Nephron (organoid): ENCODE results near the gene G6PC2.

Source experiments
- H3K27ac Mint-ChIP-seq, 3 experiments: 2 replicates each; pipeline ENCODE4 v1.8.0; 2020; ENCODE audit warnings: mixed read lengths in 3 of 3, mild to moderate bottlenecking in 2 of 3, moderate library complexity in 1 of 3
- H3K27me3 Mint-ChIP-seq: 2 replicates; pipeline ENCODE4 v1.8.0; 2021; ENCODE audit warnings: low read depth, mild to moderate bottlenecking, moderate library complexity, mixed read lengths
- H3K36me3 Mint-ChIP-seq: 2 replicates; pipeline ENCODE4 v1.8.0; 2020; ENCODE audit warnings: low read depth, mixed read lengths
- H3K4me1 Mint-ChIP-seq: 2 replicates; pipeline ENCODE4 v1.8.0; 2020; ENCODE audit warnings: mixed read lengths
- H3K4me3 Mint-ChIP-seq, 3 experiments: 2 replicates each; pipeline ENCODE4 v1.8.0; 2020; ENCODE audit warnings: mild to moderate bottlenecking in 3 of 3, mixed read lengths in 3 of 3, moderate library complexity in 2 of 3
- H3K9me3 Mint-ChIP-seq: 2 replicates; pipeline ENCODE4 v1.8.0; 2020; ENCODE audit warnings: mixed read lengths
- CTCF ChIP-seq, 3 experiments: fragments of 200-600 bp; sonication (generic); IDR thresholded peaks; one replicate each; pipeline ENCODE4 v1.5.0; 2021; ENCODE audit warnings: antibody characterized with exemption in 3 of 3; ENCODE audit not compliant: unreplicated experiment in 3 of 3

G6PC2 gene

GRCh38 chr2:168890006-168890782, 10.9 kb upstream of the G6PC2 start, which contains the start of gene SPC25:
Gene SPC25 (minus strand): TSS chr2:168890430. CDS start chr2:168889519, 911 bp downstream.
- Mint-ChIP-seq H3K36me3 (peaks cover 15% of the 10 kb centered on the region), H3K27me3 (peaks cover 6% of the 10 kb centered on the region), H3K27ac (peak within 1 kb of the TSS; percentile 0 to 74 (median 31)), H3K4me1 (peaks cover 13% of the 10 kb centered on the region), H3K9me3 (no peaks in the 10 kb centered on the region), H3K4me3 (peak within 1 kb of the TSS; percentile 90 to 96 (median 93))
- TF ChIP-seq CTCF (IDR thresholded peaks at IDR 0.05; ENCODE audit: unreplicated experiment in 3 of 3): no peak

DNA sequence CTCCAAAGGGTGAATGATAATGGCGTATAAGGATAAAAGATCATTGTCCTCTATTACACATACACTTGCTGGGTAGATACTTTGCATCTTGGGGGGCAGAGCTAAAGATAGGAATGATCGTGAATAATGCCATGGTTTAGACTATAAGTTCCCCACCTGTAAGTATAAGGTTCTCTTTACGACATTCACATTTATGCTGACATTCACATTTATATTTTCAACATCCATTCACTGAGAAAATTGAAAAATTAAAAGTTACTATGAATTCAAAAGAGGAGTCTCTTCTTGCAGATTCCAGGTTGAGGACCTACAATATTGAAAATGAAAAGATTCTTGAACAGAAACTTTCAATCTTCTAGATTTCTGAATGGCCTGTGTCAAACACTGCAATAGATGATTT, 8.8 kb upstream of the G6PC2 start:
- Mint-ChIP-seq H3K27me3 (peaks cover 6% of the 10 kb centered on the region), H3K4me3 (peak overlapping the region in 1 of 3 experiments; percentile 1), H3K9me3 (no peaks in the 10 kb centered on the region), H3K36me3 (peaks cover 6% of the 10 kb centered on the region), H3K27ac (no peak overlapping the region), H3K4me1 (peaks cover 13% of the 10 kb centered on the region)
- TF ChIP-seq CTCF (IDR thresholded peaks at IDR 0.05; ENCODE audit: unreplicated experiment in 3 of 3): no peak

- H3K4me1 Mint-ChIP-seq: peaks cover 13% of the 10 kb centered on the region
- H3K36me3 Mint-ChIP-seq: no peaks in the 10 kb centered on the region
- no peak overlapping the region for H3K4me3 Mint-ChIP-seq
- TF ChIP-seq CTCF (IDR thresholded peaks at IDR 0.05; ENCODE audit: unreplicated experiment in 3 of 3): no peak
- no peaks in the 10 kb centered on the region for H3K9me3 Mint-ChIP-seq
- no peak overlapping the region for H3K27ac Mint-ChIP-seq
- H3K27me3 Mint-ChIP-seq: peaks cover 6% of the 10 kb centered on the region
Observed at GRCh38 chr2:168894101-168894500, 7.0 kb upstream of the G6PC2 start.

DNA sequence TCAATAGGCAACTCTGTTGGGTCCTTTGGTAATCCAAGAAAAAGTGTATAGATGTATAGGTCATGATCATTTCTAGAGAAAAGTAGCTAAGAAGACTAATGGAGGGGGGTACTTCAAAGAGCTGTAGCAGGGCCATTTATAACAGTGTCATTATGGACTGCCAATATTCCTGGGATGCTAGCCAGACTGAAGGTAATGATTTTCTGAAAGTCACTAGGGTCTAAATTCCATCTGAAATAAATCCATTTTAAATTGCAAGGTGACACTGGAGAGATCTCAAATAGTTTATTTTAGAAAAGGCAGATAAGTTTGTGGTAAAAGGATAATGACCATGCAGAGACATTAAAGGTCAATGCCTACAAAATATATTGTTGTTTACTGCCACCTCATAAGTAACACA, 6.4 kb upstream of the G6PC2 start:
- no peak for TF ChIP-seq CTCF (IDR thresholded peaks at IDR 0.05; ENCODE audit: unreplicated experiment in 3 of 3)
- Mint-ChIP-seq H3K4me1 (peaks cover 8% of the 10 kb centered on the region), H3K36me3 (no peaks in the 10 kb centered on the region), H3K27ac (no peak overlapping the region), H3K4me3 (no peak overlapping the region), H3K9me3 (no peaks in the 10 kb centered on the region), H3K27me3 (peaks cover 6% of the 10 kb centered on the region)

- Mint-ChIP-seq H3K9me3 (no peaks in the 10 kb centered on the region), H3K27me3 (peaks cover 6% of the 10 kb centered on the region), H3K4me1 (no peaks in the 10 kb centered on the region), H3K27ac (no peak overlapping the region), H3K36me3 (no peaks in the 10 kb centered on the region), H3K4me3 (no peak overlapping the region)
- TF ChIP-seq CTCF (IDR thresholded peaks at IDR 0.05; ENCODE audit: unreplicated experiment in 3 of 3): no peak
Observed at GRCh38 chr2:168895771-168896170, 5.3 kb upstream of the G6PC2 start.

GRCh38 chr2:168896783-168897182, 4.3 kb upstream of the G6PC2 start:
- peaks cover 4% of the 10 kb centered on the region for H3K27me3 Mint-ChIP-seq
- no peaks in the 10 kb centered on the region for H3K9me3 Mint-ChIP-seq
- no peak overlapping the region for H3K4me3 Mint-ChIP-seq
- no peaks in the 10 kb centered on the region for H3K4me1 Mint-ChIP-seq
- no peak for TF ChIP-seq CTCF (IDR thresholded peaks at IDR 0.05; ENCODE audit: unreplicated experiment in 3 of 3)
- no peaks in the 10 kb centered on the region for H3K36me3 Mint-ChIP-seq
- H3K27ac Mint-ChIP-seq: no peak overlapping the region
